ENCODE results near the gene CYP26A1. TPM values are rescaled to one million over a fixed set of nuclear protein-coding genes. Genes with fewer than 3 reads are reported as not detected.

CYP26A1 gene
- total RNA-seq, 1 experiment from 2014 or later = 1.5 TPM

DNA sequence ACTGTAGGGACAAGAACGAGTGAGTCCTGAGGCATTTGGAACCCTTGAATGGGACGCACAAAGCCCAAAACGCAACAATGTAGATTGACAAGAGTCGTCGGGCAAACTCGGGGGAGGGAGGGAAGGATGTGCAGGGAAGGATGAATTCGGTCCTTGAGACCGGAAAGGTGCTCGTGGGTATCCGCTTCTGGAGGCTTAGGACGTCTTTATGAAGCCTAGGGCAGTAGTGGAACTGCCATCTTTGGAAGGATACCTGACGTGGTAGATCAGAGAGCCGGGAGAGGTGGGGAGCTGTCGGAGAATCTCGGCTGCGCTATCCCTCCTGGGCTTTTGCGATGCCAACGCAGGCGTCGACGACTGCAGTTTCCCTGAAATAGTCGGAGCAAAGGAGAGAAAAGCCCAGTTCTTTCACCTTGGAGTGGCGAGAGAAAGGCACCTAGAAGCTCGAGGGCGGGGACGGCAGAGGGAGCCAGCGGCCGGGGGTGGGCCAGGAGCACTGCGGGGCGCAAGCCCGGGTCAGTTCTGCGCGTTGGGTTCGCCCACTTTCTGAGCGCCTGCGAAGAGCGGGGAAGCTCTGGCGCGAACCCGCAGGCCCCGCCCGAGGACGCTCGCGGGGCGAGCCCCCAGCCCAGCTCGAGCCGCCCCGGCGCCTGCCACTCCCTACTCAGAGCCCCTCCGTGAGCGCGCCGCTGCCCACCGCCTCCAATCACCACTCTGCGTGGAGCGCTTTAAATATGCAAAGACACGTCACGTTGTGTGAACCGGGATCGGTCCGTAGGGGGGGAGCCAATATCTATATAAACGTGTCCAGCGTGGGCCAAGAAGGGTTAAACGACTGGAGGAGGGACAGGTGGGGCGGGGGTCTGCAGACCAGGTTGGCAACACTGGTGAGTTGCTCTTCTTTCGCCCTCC lies 13.5 kb upstream of the CYP26A1 start, which contains the start of gene CYP26C1:
Gene CYP26C1 (plus strand): TSS at position 824 of the 912 bp plus-strand sequence. CDS start 466 bp downstream, outside the sequence.
- H3K27me3 ChIP-seq (ENCODE audit: control insufficient read depth, insufficient read depth, low read length) = peaks cover 3% of the 10 kb centered on the region; the same call in 1 of the 2 replicates
- no peak within 1 kb of the TSS for H3K27ac ChIP-seq (ENCODE audit: low read length)
- TF ChIP-seq, protein P1, sequence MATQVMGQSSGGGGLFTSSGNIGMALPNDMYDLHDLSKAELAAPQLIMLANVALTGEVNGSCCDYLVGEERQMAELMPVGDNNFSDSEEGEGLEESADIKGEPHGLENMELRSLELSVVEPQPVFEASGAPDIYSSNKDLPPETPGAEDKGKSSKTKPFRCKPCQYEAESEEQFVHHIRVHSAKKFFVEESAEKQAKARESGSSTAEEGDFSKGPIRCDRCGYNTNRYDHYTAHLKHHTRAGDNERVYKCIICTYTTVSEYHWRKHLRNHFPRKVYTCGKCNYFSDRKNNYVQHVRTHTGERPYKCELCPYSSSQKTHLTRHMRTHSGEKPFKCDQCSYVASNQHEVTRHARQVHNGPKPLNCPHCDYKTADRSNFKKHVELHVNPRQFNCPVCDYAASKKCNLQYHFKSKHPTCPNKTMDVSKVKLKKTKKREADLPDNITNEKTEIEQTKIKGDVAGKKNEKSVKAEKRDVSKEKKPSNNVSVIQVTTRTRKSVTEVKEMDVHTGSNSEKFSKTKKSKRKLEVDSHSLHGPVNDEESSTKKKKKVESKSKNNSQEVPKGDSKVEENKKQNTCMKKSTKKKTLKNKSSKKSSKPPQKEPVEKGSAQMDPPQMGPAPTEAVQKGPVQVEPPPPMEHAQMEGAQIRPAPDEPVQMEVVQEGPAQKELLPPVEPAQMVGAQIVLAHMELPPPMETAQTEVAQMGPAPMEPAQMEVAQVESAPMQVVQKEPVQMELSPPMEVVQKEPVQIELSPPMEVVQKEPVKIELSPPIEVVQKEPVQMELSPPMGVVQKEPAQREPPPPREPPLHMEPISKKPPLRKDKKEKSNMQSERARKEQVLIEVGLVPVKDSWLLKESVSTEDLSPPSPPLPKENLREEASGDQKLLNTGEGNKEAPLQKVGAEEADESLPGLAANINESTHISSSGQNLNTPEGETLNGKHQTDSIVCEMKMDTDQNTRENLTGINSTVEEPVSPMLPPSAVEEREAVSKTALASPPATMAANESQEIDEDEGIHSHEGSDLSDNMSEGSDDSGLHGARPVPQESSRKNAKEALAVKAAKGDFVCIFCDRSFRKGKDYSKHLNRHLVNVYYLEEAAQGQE (IDR thresholded peaks at IDR 0.05; ENCODE audit: insufficient read depth in 1 of 2, low read depth in 2 of 2, low read length in 1 of 2) = no peak
- no peak for TF ChIP-seq SIN3A (IDR thresholded peaks at IDR 0.05; ENCODE audit: borderline replicate concordance, insufficient read depth, low read depth, low read length)
- no peak for TF ChIP-seq POLR2AphosphoS5 (IDR thresholded peaks at IDR 0.05; ENCODE audit: low read depth, low read length)
- TF ChIP-seq, protein P2, sequence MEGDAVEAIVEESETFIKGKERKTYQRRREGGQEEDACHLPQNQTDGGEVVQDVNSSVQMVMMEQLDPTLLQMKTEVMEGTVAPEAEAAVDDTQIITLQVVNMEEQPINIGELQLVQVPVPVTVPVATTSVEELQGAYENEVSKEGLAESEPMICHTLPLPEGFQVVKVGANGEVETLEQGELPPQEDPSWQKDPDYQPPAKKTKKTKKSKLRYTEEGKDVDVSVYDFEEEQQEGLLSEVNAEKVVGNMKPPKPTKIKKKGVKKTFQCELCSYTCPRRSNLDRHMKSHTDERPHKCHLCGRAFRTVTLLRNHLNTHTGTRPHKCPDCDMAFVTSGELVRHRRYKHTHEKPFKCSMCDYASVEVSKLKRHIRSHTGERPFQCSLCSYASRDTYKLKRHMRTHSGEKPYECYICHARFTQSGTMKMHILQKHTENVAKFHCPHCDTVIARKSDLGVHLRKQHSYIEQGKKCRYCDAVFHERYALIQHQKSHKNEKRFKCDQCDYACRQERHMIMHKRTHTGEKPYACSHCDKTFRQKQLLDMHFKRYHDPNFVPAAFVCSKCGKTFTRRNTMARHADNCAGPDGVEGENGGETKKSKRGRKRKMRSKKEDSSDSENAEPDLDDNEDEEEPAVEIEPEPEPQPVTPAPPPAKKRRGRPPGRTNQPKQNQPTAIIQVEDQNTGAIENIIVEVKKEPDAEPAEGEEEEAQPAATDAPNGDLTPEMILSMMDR (IDR thresholded peaks at IDR 0.05) = no peak
- no peak for TF ChIP-seq TCF7L2 (IDR thresholded peaks at IDR 0.05; ENCODE audit: low read depth, low read length)
- ATAC-seq (no peak), DNase-seq (ENCODE audit: low read depth, low spot score) (no peak)
- H3K9me3 ChIP-seq (ENCODE audit: control insufficient read depth, insufficient read depth, low read depth, low read length) = no peaks in the 10 kb centered on the region
- H3K4me3 ChIP-seq (ENCODE audit: low read depth in 2 of 2, low read length in 2 of 2) = peak within 1 kb of the TSS in 1 of 2 experiments; percentile 73; a peak in 1 of 4 replicates
- ChIA-PET POLR2A (no interaction called here), CTCF (no interaction called here)
- no TSS peak for BruUV-seq (replicated peaks)
- 0 out of 2 replicates have a peak, but pooled peaks cover 2% of the 10 kb centered on the region for H3K36me3 ChIP-seq (ENCODE audit: control insufficient read depth, insufficient read depth, low read length)
- intact Hi-C loops (cut with micrococcal nuclease; ENCODE audit: unreplicated experiment) = no loop called here
- in situ Hi-C loops (cut with HindIII; ENCODE audit: low pct_unique_long_range_greater_than_20kb, low sequenced_read_pairs) = no loop called here
- peaks cover 5% of the 10 kb centered on the region; the same call in 1 of the 2 replicates for H3K4me1 ChIP-seq (ENCODE audit: control insufficient read depth, insufficient read depth, low read length)

GRCh38 chr10:93060887-93061593 lies 12.7 kb upstream of the CYP26A1 start:
- Histone ChIP-seq H3K27ac (ENCODE audit: low read length) (no peak overlapping the region), H3K4me1 (ENCODE audit: control insufficient read depth, insufficient read depth, low read length) (peaks cover 9% of the 10 kb centered on the region; the same call in 1 of the 2 replicates), H3K9me3 (ENCODE audit: control insufficient read depth, insufficient read depth, low read depth, low read length) (no peaks in the 10 kb centered on the region), H3K27me3 (ENCODE audit: control insufficient read depth, insufficient read depth, low read length) (peaks cover 5% of the 10 kb centered on the region; the same call in 1 of the 2 replicates), H3K4me3 (ENCODE audit: low read depth in 2 of 2, low read length in 2 of 2) (no peak overlapping the region), H3K36me3 (ENCODE audit: control insufficient read depth, insufficient read depth, low read length) (0 out of 2 replicates have a peak, but pooled peaks cover 2% of the 10 kb centered on the region)
- DNase-seq (ENCODE audit: low read depth, low spot score) (no peak), ATAC-seq (no peak)
- in situ Hi-C loops (cut with HindIII; ENCODE audit: low pct_unique_long_range_greater_than_20kb, low sequenced_read_pairs) = no loop called here
- TF ChIP-seq SIN3A (IDR thresholded peaks at IDR 0.05; ENCODE audit: borderline replicate concordance, insufficient read depth, low read depth, low read length) (no peak), TCF7L2 (IDR thresholded peaks at IDR 0.05; ENCODE audit: low read depth, low read length) (no peak), POLR2AphosphoS5 (IDR thresholded peaks at IDR 0.05; ENCODE audit: low read depth, low read length) (no peak)
- TF ChIP-seq, protein P1 (IDR thresholded peaks at IDR 0.05; ENCODE audit: insufficient read depth in 1 of 2, low read depth in 2 of 2, low read length in 1 of 2) = no peak
- TF ChIP-seq, protein P2 (IDR thresholded peaks at IDR 0.05) = no peak
- ChIA-PET CTCF (no interaction called here), POLR2A (interaction anchor here (0.5 kb wide), 1 partner anchor 467 kb away, joined by 3 read pairs; no protein-coding TSS in a partner anchor)
- no TSS peak for BruUV-seq (replicated peaks)
- intact Hi-C loops (cut with micrococcal nuclease; ENCODE audit: unreplicated experiment) = no loop called here
